Ovary (tissue), 9 donors: ENCODE measurements around the gene SEMA3G. TPM values are rescaled to one million over a fixed set of nuclear protein-coding genes. Genes with fewer than 3 reads are reported as not detected.

ENCODE experiments used
- DNase-seq, 5 donors: peaks; one replicate each; pipeline ENCODE4 v3.0.0-alpha.2; 2019 to 2020
- H3K27ac ChIP-seq, 2 donors: fragments of 200-600 bp; one replicate each; pipeline versions ENCODE4 v1.5.1 to v1.8.0; 2019 to 2022
- H3K27me3 ChIP-seq: fragments of 200-600 bp; one replicate; pipeline ENCODE4 v1.8.0; 2022
- H3K36me3 ChIP-seq: fragments of 200-600 bp; sonication (generic); one replicate; pipeline ENCODE4 v1.5.1; 2019
- H3K4me1 ChIP-seq: one replicate; pipeline ENCODE4 v1.8.1; 2013; ENCODE audit warnings: mild to moderate bottlenecking, moderate library complexity; ENCODE audit not compliant: insufficient read depth
- H3K4me3 ChIP-seq: fragments of 200-600 bp; sonication (generic); one replicate; pipeline ENCODE4 v1.5.1; 2017
- H3K9me3 ChIP-seq, 2 donors: fragments of 200-600 bp in 1 of 2; sonication (generic) in 1 of 2; one replicate each; pipeline versions ENCODE4 v1.5.1 to v1.8.1; 2013 to 2019; ENCODE audit warnings: mild to moderate bottlenecking in 1 of 2, moderate library complexity in 1 of 2
- CTCF ChIP-seq, 3 donors: fragments of 450-650 bp in 2 of 3; fragments of 200-600 bp in 1 of 3; IDR thresholded peaks; one replicate each; pipeline versions ENCODE4 v1.5.1 to v1.8.0; 2016 to 2022; ENCODE audit warnings: antibody characterized with exemption in 3 of 3, mild to moderate bottlenecking in 1 of 3
- EP300 ChIP-seq: sonication (generic); formaldehyde crosslinking; IDR thresholded peaks from one replicate; pipeline ENCODE4 v1.6.1; 2017; ENCODE audit warnings: antibody characterized with exemption
- POLR2A ChIP-seq: fragments of 450-650 bp; IDR thresholded peaks from one replicate; pipeline ENCODE4 v1.6.1; 2017; ENCODE audit warnings: antibody characterized with exemption, mild to moderate bottlenecking, moderate library complexity
- WGBS, 3 donors: extraction: QIAGEN DNeasy Blood & Tissue Kit in 1 of 3; methylation state at CpG; one replicate each; pipeline versions ENCODE4 v1.1.5 to v1.1.7; 2013 to 2017; 5-methylcytosine and 5-hydroxymethylcytosine counted together
- intact Hi-C, 4 donors: fragments of 100-400 bp; cut with DNase I; formaldehyde crosslinking; loops; one replicate each; pipeline versions ENCODE4 v1.11.0 to v1.15.1; 2022 to 2023
- polyA plus RNA-seq, 2 donors: library from polyadenylated mRNA; stranded (reverse); fragments of 200-250 nt in 1 of 2; fragments of 350-450 nt in 1 of 2; fragmentation: Illumina TruSeq in 1 of 2; extraction: RNeasy Lipid Tissue Mini Kit (QIAGEN cat#74804) in 1 of 2; gene quantifications; one replicate each; pipeline ENCODE4 v1.2.3, GENCODE V29; 2013 to 2014
- total RNA-seq, 7 donors: library from RNA; depleted of rRNA in 2 of 7; stranded (reverse); fragments of >200 nt in 2 of 7; fragmentation: NEBNext Ultra II Directional in 3 of 7; extraction: Animal tissue kit (Norgen Biotek cat#: 25700) in 3 of 7; gene quantifications; one replicate each; pipeline versions ENCODE4 v1.1.0 to v1.2.4, GENCODE V29; 2016 to 2023
- donor health status: DM: no; HTN: no; CAD: no; lungs with moderate emphysema.
- donor health status: DM: no; HTN: no; CAD: no.
- donor health status: Bipolar disorder and iron deficiency.
- donor health status: DM: yes; HTN: yes; CAD: no.
- donor health status: DM: no; HTN: no; CAD: no.
- donor health status: DM: yes; HTN: yes; CAD: no.

Gene SEMA3G
- total and polyA plus RNA-seq, 9 donors, result 1.5 to 12.3 (median 4.6) TPM

GRCh38 chr3:52469001-52469400, 24.1 kb upstream of the SEMA3G start:
- Histone ChIP-seq H3K27me3 (no peaks in the 10 kb centered on the region), H3K4me1 (peaks cover 1% of the 10 kb centered on the region), H3K36me3 (no peaks in the 10 kb centered on the region), H3K27ac (no peak overlapping the region), H3K4me3 (no peak overlapping the region), H3K9me3 (no peaks in the 10 kb centered on the region)
- intact Hi-C loops, result no loop called here
- no peak for DNase-seq
- 31 to 47% (median 35%) methylated on average over 5 of the region's 5 CpGs for WGBS, 3 donors
- no peak for TF ChIP-seq CTCF (IDR thresholded peaks at IDR 0.05)
- TF ChIP-seq EP300, result no peak
- TF ChIP-seq POLR2A, result no peak

GRCh38 chr3:52468336-52468735, 23.4 kb upstream of the SEMA3G start:
- TF ChIP-seq POLR2A, result no peak
- no peak for TF ChIP-seq CTCF (IDR thresholded peaks at IDR 0.05)
- TF ChIP-seq EP300, result no peak
- no peak for DNase-seq
- peaks cover 1% of the 10 kb centered on the region for H3K4me1 ChIP-seq
- H3K36me3 ChIP-seq, result no peaks in the 10 kb centered on the region
- no peaks in the 10 kb centered on the region for H3K27me3 ChIP-seq
- H3K9me3 ChIP-seq, result no peaks in the 10 kb centered on the region
- intact Hi-C loops, result no loop called here
- no peak overlapping the region for H3K4me3 ChIP-seq
- WGBS, 3 donors, result 26 to 33% (median 28%) methylated on average over 9 of the region's 9 CpGs
- H3K27ac ChIP-seq, result no peak overlapping the region

GRCh38 chr3:52463416-52463815, 18.5 kb upstream of the SEMA3G start:
- no peaks in the 10 kb centered on the region for H3K36me3 ChIP-seq
- TF ChIP-seq EP300 (no peak), CTCF (IDR thresholded peaks at IDR 0.05) (no peak), POLR2A (no peak)
- H3K4me3 ChIP-seq, result no peak overlapping the region
- H3K9me3 ChIP-seq, result no peaks in the 10 kb centered on the region
- no peaks in the 10 kb centered on the region for H3K27me3 ChIP-seq
- no peaks in the 10 kb centered on the region for H3K4me1 ChIP-seq
- H3K27ac ChIP-seq, result no peak overlapping the region
- intact Hi-C loops, result no loop called here
- DNase-seq, result no peak
- 92 to 93% (median 93%) methylated on average over 5 of the region's 5 CpGs for WGBS, 3 donors

GRCh38 chr3:52461874-52462273, 17.0 kb upstream of the SEMA3G start:
- WGBS, 3 donors, result 70 to 75% (median 75%) methylated on average over 6 of the region's 6 CpGs
- DNase-seq, result no peak
- TF ChIP-seq POLR2A, result no peak
- no peak for TF ChIP-seq CTCF (IDR thresholded peaks at IDR 0.05)
- no peak for TF ChIP-seq EP300
- intact Hi-C loops, result no loop called here
- peaks cover under 1% of the 10 kb centered on the region for H3K4me1 ChIP-seq
- no peak overlapping the region for H3K27ac ChIP-seq
- H3K27me3 ChIP-seq, result no peaks in the 10 kb centered on the region
- H3K9me3 ChIP-seq, result no peaks in the 10 kb centered on the region
- H3K4me3 ChIP-seq, result no peak overlapping the region
- H3K36me3 ChIP-seq, result no peaks in the 10 kb centered on the region
